Measurements from ENCODE around the gene ADAMTS20.

DNA sequence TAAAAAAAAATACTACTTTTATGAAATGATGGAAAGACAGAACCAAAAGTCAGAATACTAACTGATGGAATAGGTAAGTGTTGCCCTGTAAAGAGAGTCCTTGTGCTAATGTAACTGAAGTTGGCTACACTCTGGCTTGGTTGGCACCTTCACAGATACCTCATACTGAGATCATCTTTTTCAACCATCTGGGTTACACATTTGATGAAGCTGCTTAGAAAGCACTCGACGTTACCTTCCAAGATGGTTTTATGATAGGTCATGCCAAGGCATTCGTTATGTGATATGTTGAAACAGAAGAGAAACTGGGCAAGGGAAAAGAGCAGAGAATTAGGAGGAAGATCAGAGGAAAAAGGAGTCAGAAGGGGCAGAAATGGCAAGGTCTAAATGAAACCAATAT lies 203.8 kb downstream of the ADAMTS20 start:
- TF ChIP-seq, protein P1, sequence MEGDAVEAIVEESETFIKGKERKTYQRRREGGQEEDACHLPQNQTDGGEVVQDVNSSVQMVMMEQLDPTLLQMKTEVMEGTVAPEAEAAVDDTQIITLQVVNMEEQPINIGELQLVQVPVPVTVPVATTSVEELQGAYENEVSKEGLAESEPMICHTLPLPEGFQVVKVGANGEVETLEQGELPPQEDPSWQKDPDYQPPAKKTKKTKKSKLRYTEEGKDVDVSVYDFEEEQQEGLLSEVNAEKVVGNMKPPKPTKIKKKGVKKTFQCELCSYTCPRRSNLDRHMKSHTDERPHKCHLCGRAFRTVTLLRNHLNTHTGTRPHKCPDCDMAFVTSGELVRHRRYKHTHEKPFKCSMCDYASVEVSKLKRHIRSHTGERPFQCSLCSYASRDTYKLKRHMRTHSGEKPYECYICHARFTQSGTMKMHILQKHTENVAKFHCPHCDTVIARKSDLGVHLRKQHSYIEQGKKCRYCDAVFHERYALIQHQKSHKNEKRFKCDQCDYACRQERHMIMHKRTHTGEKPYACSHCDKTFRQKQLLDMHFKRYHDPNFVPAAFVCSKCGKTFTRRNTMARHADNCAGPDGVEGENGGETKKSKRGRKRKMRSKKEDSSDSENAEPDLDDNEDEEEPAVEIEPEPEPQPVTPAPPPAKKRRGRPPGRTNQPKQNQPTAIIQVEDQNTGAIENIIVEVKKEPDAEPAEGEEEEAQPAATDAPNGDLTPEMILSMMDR (conservative IDR thresholded peaks at IDR 0.05; ENCODE audit: low read depth, low read length) = no peak
- TF ChIP-seq EZH2 (IDR thresholded peaks at IDR 0.05; ENCODE audit: borderline replicate concordance, low read depth, low read length, poor library complexity, severe bottlenecking) = no peak

Measured in A673 (cell line).